Neural progenitor cell (in vitro differentiated cells): Measurements from ENCODE around the gene PTK6. TPM values are rescaled to one million over a fixed set of nuclear protein-coding genes. Genes with fewer than 3 reads are reported as not detected.

Experiments
- DNase-seq: peaks from one replicate; pipeline ENCODE4 v3.0.0-alpha.2; 2016; ENCODE audit warnings: low spot score
- H2AFZ ChIP-seq: fragments of 200-600 bp; sonication (generic); replicated peaks from 2 replicates; pipeline ENCODE4 v1.6.1; 2016; ENCODE audit warnings: antibody characterized with exemption
- H3F3A ChIP-seq: fragments of 200-600 bp; sonication (generic); 2 replicates; pipeline ENCODE4 v1.6.1; 2016; ENCODE audit warnings: antibody characterized with exemption, low read depth
- H3K27ac ChIP-seq: fragments of 200-600 bp; sonication (generic); 2 replicates; pipeline ENCODE4 v1.5.1; 2016; ENCODE audit warnings: mild to moderate bottlenecking
- H3K27me3 ChIP-seq: fragments of 200-600 bp; sonication (generic); 2 replicates; pipeline ENCODE4 v1.6.1; 2016; ENCODE audit warnings: mild to moderate bottlenecking, moderate library complexity
- H3K36me3 ChIP-seq: fragments of 200-600 bp; sonication (generic); 2 replicates; pipeline ENCODE4 v1.5.1; 2016
- H3K4me1 ChIP-seq: fragments of 200-600 bp; sonication (generic); 2 replicates; pipeline ENCODE4 v1.6.1; 2016; ENCODE audit warnings: mixed run types
- H3K4me2 ChIP-seq: fragments of 200-600 bp; sonication (generic); 2 replicates; pipeline ENCODE4 v1.6.1; 2016
- H3K4me3 ChIP-seq: fragments of 200-600 bp; sonication (generic); 2 replicates; pipeline ENCODE4 v1.5.1; 2016
- H3K79me2 ChIP-seq: fragments of 200-600 bp; sonication (generic); 2 replicates; pipeline ENCODE4 v1.6.1; 2016; ENCODE audit warnings: low read depth
- H3K9ac ChIP-seq: fragments of 200-600 bp; sonication (generic); 2 replicates; pipeline ENCODE4 v1.6.1; 2016
- H3K9me3 ChIP-seq: fragments of 200-600 bp; sonication (generic); 2 replicates; pipeline ENCODE4 v1.5.1; 2016; ENCODE audit warnings: low read depth
- H4K20me1 ChIP-seq: fragments of 200-600 bp; sonication (generic); 2 replicates; pipeline ENCODE4 v1.6.1; 2016; ENCODE audit warnings: low read depth
- H3K27ac Mint-ChIP-seq: 3 replicates; pipeline ENCODE4 v1.8.0; 2021; ENCODE audit warnings: mixed read lengths
- H3K27me3 Mint-ChIP-seq: 2 replicates; pipeline ENCODE4 v1.8.0; 2022; ENCODE audit warnings: low read depth, mild to moderate bottlenecking, inconsistent platforms, moderate library complexity, mixed read lengths; ENCODE audit not compliant: insufficient read depth
- H3K36me3 Mint-ChIP-seq: 3 replicates; pipeline ENCODE4 v1.8.0; 2021; ENCODE audit warnings: mixed read lengths
- H3K4me1 Mint-ChIP-seq: 3 replicates; pipeline ENCODE4 v1.8.0; 2021; ENCODE audit warnings: mixed read lengths
- H3K4me3 Mint-ChIP-seq: 3 replicates; pipeline ENCODE4 v1.8.0; 2021; ENCODE audit warnings: mild to moderate bottlenecking, moderate library complexity, mixed read lengths
- H3K9me3 Mint-ChIP-seq: 3 replicates; pipeline ENCODE4 v1.8.0; 2020; ENCODE audit warnings: mixed read lengths
- EZH2 ChIP-seq: fragments of 200-600 bp; sonication (generic); IDR thresholded peaks from 2 replicates; pipeline ENCODE4 v1.6.1; 2017; ENCODE audit warnings: antibody characterized with exemption, mild to moderate bottlenecking, moderate library complexity
- EZH2phosphoT487 ChIP-seq: fragments of 200-600 bp; sonication (generic); IDR thresholded peaks from 2 replicates; pipeline ENCODE4 v1.6.1; 2017; ENCODE audit warnings: antibody characterized with exemption
- total RNA-seq: library from RNA; depleted of rRNA; stranded (reverse); fragments of >200 nt; gene quantifications from 2 replicates; pipeline ENCODE4 v1.2.3, GENCODE V29; 2015; ENCODE audit warnings: low replicate concordance
- TF ChIP-seq, protein P1 (sequence below): fragments of 200-600 bp; sonication (generic); IDR thresholded peaks from 2 replicates; pipeline ENCODE4 v1.5.1; 2017; ENCODE audit warnings: antibody characterized with exemption, mild to moderate bottlenecking

PTK6 gene
- total RNA-seq, 1 donor from 2014 or later = not detected

DNA sequence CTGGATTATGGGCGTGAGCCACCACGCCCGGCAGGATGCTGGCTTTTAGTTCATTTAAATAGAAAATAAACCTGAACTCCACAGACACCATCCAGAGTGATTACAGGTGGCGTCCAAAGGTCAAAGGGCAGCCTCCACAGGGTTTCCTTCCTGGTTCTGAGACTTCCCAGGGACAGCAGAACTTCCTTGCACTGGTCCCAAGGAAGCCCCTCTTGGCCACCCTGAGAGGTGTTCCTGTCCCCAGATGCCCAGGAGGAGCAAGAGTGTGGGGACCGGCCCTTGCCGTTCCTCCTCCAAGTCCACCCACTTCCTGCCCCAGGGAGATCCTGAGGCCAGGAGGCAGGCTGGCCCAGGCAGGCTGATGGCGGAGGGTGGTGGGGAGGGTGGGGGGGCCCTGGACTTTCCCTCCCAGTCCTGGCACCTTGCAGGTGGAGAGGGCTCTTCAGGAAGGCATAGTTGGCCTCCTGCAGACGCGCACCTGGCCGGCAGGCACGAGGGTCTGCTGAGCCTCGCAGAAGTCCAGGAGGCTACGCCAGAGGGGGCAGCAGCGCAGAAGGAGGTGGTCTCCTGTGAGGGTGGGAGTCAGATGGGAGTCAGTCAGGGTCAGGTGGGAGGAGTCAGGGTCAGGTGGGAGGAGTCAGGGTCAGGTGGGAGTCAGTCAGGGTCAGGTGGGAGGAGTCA lies 21.8 kb upstream of the PTK6 start:
- H3K4me2 ChIP-seq = no peak overlapping the region
- no peak overlapping the region for H3K9ac ChIP-seq
- H3F3A ChIP-seq = no peaks in the 10 kb centered on the region
- H2AFZ ChIP-seq = no peak overlapping the region
- H3K9me3 ChIP-seq = no peaks in the 10 kb centered on the region
- Mint-ChIP-seq H3K4me1 (peaks cover 10% of the 10 kb centered on the region), H3K36me3 (peaks cover 2% of the 10 kb centered on the region), H3K27me3 (peaks cover 4% of the 10 kb centered on the region), H3K27ac (no peak overlapping the region), H3K4me3 (no peak overlapping the region), H3K9me3 (peaks cover 2% of the 10 kb centered on the region)
- no peak overlapping the region for H3K4me3 ChIP-seq
- DNase-seq = no peak
- no peak overlapping the region for H3K27ac ChIP-seq
- peaks cover 9% of the 10 kb centered on the region for H3K27me3 ChIP-seq
- no peaks in the 10 kb centered on the region for H3K79me2 ChIP-seq
- no peaks in the 10 kb centered on the region for H3K36me3 ChIP-seq
- peaks cover 12% of the 10 kb centered on the region for H3K4me1 ChIP-seq
- TF ChIP-seq EZH2 = no peak
- TF ChIP-seq EZH2phosphoT487 = no peak
- TF ChIP-seq, protein P1, sequence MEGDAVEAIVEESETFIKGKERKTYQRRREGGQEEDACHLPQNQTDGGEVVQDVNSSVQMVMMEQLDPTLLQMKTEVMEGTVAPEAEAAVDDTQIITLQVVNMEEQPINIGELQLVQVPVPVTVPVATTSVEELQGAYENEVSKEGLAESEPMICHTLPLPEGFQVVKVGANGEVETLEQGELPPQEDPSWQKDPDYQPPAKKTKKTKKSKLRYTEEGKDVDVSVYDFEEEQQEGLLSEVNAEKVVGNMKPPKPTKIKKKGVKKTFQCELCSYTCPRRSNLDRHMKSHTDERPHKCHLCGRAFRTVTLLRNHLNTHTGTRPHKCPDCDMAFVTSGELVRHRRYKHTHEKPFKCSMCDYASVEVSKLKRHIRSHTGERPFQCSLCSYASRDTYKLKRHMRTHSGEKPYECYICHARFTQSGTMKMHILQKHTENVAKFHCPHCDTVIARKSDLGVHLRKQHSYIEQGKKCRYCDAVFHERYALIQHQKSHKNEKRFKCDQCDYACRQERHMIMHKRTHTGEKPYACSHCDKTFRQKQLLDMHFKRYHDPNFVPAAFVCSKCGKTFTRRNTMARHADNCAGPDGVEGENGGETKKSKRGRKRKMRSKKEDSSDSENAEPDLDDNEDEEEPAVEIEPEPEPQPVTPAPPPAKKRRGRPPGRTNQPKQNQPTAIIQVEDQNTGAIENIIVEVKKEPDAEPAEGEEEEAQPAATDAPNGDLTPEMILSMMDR = no peak
- no peaks in the 10 kb centered on the region for H4K20me1 ChIP-seq

DNA sequence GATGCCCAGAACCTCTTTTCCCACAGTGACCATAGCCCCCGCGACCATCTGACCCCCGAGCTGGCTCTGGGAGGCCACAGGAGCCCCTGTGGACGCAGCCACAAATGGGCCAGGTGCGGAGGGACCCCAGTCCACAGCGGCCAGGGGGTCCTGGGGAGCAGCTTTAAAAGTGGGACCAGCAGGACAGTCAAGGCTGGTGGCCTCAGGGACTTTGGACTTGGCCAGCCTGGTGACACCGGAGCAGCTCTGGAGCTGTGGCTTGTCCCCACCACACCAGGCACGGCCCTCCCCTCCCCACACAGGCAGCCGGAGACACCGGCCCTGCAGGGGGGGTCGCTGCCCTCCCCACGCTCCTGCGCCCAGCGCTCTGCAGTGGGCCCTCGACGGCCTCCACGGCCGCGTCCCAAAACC lies 20.3 kb upstream of the PTK6 start:
- DNase-seq = no peak
- peaks cover 4% of the 10 kb centered on the region for H3K27me3 Mint-ChIP-seq
- peaks cover 2% of the 10 kb centered on the region for H3K36me3 Mint-ChIP-seq

DNA sequence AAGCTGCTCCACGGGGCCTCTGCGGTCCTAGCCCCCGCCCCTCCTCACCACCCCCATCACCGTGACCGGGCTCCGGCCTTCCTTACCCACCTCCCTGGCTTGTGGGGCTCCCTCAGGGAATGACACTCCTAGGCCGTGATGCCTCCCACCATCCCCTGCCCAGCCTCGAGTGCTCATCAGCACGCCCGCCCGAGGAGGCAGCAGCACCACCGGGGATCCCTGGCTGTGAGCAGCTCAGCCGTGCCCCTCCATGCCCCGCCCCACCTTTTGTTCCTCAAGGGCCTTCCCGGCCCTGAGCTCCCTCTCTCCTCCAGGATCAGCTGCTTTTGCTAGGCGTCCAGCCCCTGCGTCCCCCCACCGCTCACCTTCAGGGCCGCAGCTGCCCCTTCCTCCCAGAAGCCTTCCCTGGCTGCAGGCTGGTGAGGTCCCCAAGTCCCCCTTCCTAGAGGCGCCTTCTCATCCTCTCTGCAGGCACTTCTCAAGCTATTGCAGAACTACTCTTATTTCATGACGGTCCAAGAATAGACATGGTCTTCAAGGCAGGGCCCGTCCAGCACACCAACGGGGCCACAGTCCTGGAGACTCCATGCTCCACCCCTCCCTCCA lies 19.8 kb upstream of the PTK6 start:
- Histone ChIP-seq H3K4me3 (no peak overlapping the region), H2AFZ (no peak overlapping the region), H4K20me1 (no peaks in the 10 kb centered on the region), H3K27me3 (peaks cover 9% of the 10 kb centered on the region), H3K36me3 (no peaks in the 10 kb centered on the region), H3K4me2 (peak overlapping the region; percentile 52), H3K4me1 (peaks cover 12% of the 10 kb centered on the region), H3K9ac (no peak overlapping the region), H3F3A (peaks cover 16% of the 10 kb centered on the region), H3K79me2 (no peaks in the 10 kb centered on the region), H3K27ac (no peak overlapping the region), H3K9me3 (no peaks in the 10 kb centered on the region)
- Mint-ChIP-seq H3K36me3 (peaks cover 2% of the 10 kb centered on the region), H3K27ac (peak overlapping the region; percentile 93), H3K27me3 (peaks cover 5% of the 10 kb centered on the region), H3K4me1 (peaks cover 10% of the 10 kb centered on the region), H3K9me3 (peaks cover 2% of the 10 kb centered on the region), H3K4me3 (peak overlapping the region; percentile 71)
- TF ChIP-seq EZH2 = no peak
- TF ChIP-seq EZH2phosphoT487 = no peak
- TF ChIP-seq, protein P1 = no peak
- peak; percentile 83 for DNase-seq

More for the DNA sequence above, 20.3 kb upstream of the PTK6 start:
- Histone ChIP-seq H3K9ac (no peak overlapping the region), H3K36me3 (no peaks in the 10 kb centered on the region), H3K79me2 (no peaks in the 10 kb centered on the region), H3K27me3 (peaks cover 9% of the 10 kb centered on the region), H3K4me2 (peak overlapping the region; percentile 52), H3K4me3 (no peak overlapping the region), H3F3A (peaks cover 11% of the 10 kb centered on the region), H4K20me1 (no peaks in the 10 kb centered on the region), H3K4me1 (peaks cover 12% of the 10 kb centered on the region), H3K9me3 (no peaks in the 10 kb centered on the region), H2AFZ (no peak overlapping the region), H3K27ac (no peak overlapping the region)
- no peak for TF ChIP-seq EZH2
- TF ChIP-seq, protein P1 = no peak
- no peak for TF ChIP-seq EZH2phosphoT487
- peaks cover 10% of the 10 kb centered on the region for H3K4me1 Mint-ChIP-seq
- H3K4me3 Mint-ChIP-seq = peak overlapping the region; percentile 71
- peaks cover 2% of the 10 kb centered on the region for H3K9me3 Mint-ChIP-seq
- peak overlapping the region; percentile 93 for H3K27ac Mint-ChIP-seq
